ENCODE measurements around the gene ITCH.

- no peak for TF ChIP-seq POLR2A (IDR thresholded peaks at IDR 0.05)
- no peak for TF ChIP-seq CTCF (IDR thresholded peaks at IDR 0.05)
These were observed 44.9 kb downstream of the ITCH start for GRCh38 chr20:34407962-34408474.

All from body of pancreas (tissue), 4 donors.